GM23338 (cell line): ENCODE data around the gene SIRT1. TPM values are rescaled to one million over a fixed set of nuclear protein-coding genes. Genes with fewer than 3 reads are reported as not detected.

ENCODE experiments used
- ATAC-seq: fragments of 200-7000 bp; cut with Tn5 transposase; 3 replicates; pipeline ENCODE4 v1.9.1; 2020
- DNase-seq: peaks from one replicate; pipeline ENCODE4 v3.0.0-alpha.2; 2015; ENCODE audit warnings: low spot score
- H2AFZ ChIP-seq: fragments of 200-600 bp; sonication (generic); 2 replicates; pipeline ENCODE4 v1.8.0; 2016; ENCODE audit warnings: antibody characterized with exemption, mild to moderate bottlenecking, moderate library complexity
- H3F3A ChIP-seq: fragments of 200-600 bp; sonication (generic); replicated peaks from 2 replicates; pipeline ENCODE4 v1.8.0; 2017; ENCODE audit warnings: antibody characterized with exemption, mixed run types, low read depth
- H3K27ac ChIP-seq: fragments of 200-600 bp; sonication (generic); 2 replicates; pipeline ENCODE4 v1.6.1; 2016; ENCODE audit warnings: low read depth
- H3K27me3 ChIP-seq: fragments of 200-600 bp; sonication (generic); 2 replicates; pipeline ENCODE4 v1.8.0; 2016; ENCODE audit warnings: mild to moderate bottlenecking, mixed run types, moderate library complexity; ENCODE audit not compliant: insufficient read depth
- H3K36me3 ChIP-seq: fragments of 200-600 bp; sonication (generic); 2 replicates; pipeline ENCODE4 v1.8.0; 2016; ENCODE audit warnings: mild to moderate bottlenecking; ENCODE audit not compliant: insufficient read depth
- H3K4me1 ChIP-seq: fragments of 200-600 bp; sonication (generic); 2 replicates; pipeline ENCODE4 v1.8.0; 2016; ENCODE audit warnings: mild to moderate bottlenecking, moderate library complexity; ENCODE audit not compliant: insufficient read depth
- H3K4me2 ChIP-seq: fragments of 200-600 bp; sonication (generic); 2 replicates; pipeline ENCODE4 v1.7.1; 2017; ENCODE audit warnings: mixed run types
- H3K4me3 ChIP-seq: fragments of 200-600 bp; sonication (generic); 2 replicates; pipeline ENCODE4 v1.6.1; 2016; ENCODE audit warnings: mixed run types
- H3K79me2 ChIP-seq: fragments of 200-600 bp; sonication (generic); replicated peaks from 2 replicates; pipeline ENCODE4 v1.8.0; 2017; ENCODE audit warnings: mild to moderate bottlenecking; ENCODE audit not compliant: insufficient read depth
- H3K9me2 ChIP-seq: fragments of 200-600 bp; sonication (generic); 2 replicates; pipeline ENCODE4 v1.8.0; 2017; ENCODE audit not compliant: insufficient read depth
- H4K20me1 ChIP-seq: fragments of 200-600 bp; sonication (generic); replicated peaks from 2 replicates; pipeline ENCODE4 v1.8.0; 2017; ENCODE audit warnings: mild to moderate bottlenecking; ENCODE audit not compliant: insufficient read depth
- H3K27ac Mint-ChIP-seq: 2 replicates; pipeline ENCODE4 v1.8.0; 2020; ENCODE audit warnings: inconsistent platforms, mild to moderate bottlenecking, moderate library complexity, mixed read lengths
- H3K27me3 Mint-ChIP-seq: 3 replicates; pipeline ENCODE4 v1.8.0; 2022; ENCODE audit warnings: low read depth, mild to moderate bottlenecking, moderate library complexity, mixed read lengths, inconsistent platforms; ENCODE audit not compliant: insufficient read depth, poor library complexity
- H3K36me3 Mint-ChIP-seq: 3 replicates; pipeline ENCODE4 v1.8.0; 2021; ENCODE audit warnings: low read depth, mild to moderate bottlenecking, inconsistent platforms, moderate library complexity, mixed read lengths
- H3K4me1 Mint-ChIP-seq: 3 replicates; pipeline ENCODE4 v1.8.0; 2020; ENCODE audit warnings: mild to moderate bottlenecking, inconsistent platforms, mixed read lengths
- H3K4me3 Mint-ChIP-seq: 3 replicates; pipeline ENCODE4 v1.8.0; 2021; ENCODE audit warnings: moderate library complexity, mild to moderate bottlenecking, inconsistent platforms, mixed read lengths
- H3K9me3 Mint-ChIP-seq: 3 replicates; pipeline ENCODE4 v1.8.0; 2020; ENCODE audit warnings: moderate library complexity, mild to moderate bottlenecking, inconsistent platforms, mixed read lengths
- CREB1 ChIP-seq: fragments of 250-450 bp; sonication (Bioruptor Pico); IDR thresholded peaks from 2 replicates; pipeline ENCODE4 v1.5.0; 2020; ENCODE audit warnings: low read depth, mild to moderate bottlenecking, moderate library complexity
- EZH2 ChIP-seq: fragments of 200-600 bp; sonication (generic); IDR thresholded peaks from one replicate; pipeline ENCODE4 v1.8.0; 2017; ENCODE audit warnings: antibody characterized with exemption, mild to moderate bottlenecking, low read depth; ENCODE audit not compliant: unreplicated experiment
- EZH2phosphoT487 ChIP-seq: fragments of 200-600 bp; sonication (generic); IDR thresholded peaks from one replicate; pipeline ENCODE4 v1.8.1; 2018; ENCODE audit warnings: antibody characterized with exemption; ENCODE audit not compliant: unreplicated experiment
- JUNB ChIP-seq: IDR thresholded peaks from one replicate; pipeline ENCODE4 v1.6.1; 2016; ENCODE audit warnings: antibody characterized with exemption; ENCODE audit not compliant: unreplicated experiment
- NANOG ChIP-seq: IDR thresholded peaks from 2 replicates; pipeline ENCODE4 v1.6.1; 2016; ENCODE audit warnings: antibody characterized with exemption, borderline replicate concordance
- POLR2AphosphoS5 ChIP-seq: IDR thresholded peaks from 2 replicates; pipeline ENCODE4 v1.6.1; 2016; ENCODE audit warnings: antibody characterized with exemption, low read depth
- STAT1 ChIP-seq: IDR thresholded peaks from one replicate; pipeline ENCODE4 v1.6.1; 2016; ENCODE audit warnings: antibody characterized with exemption; ENCODE audit not compliant: unreplicated experiment
- ZNF114 ChIP-seq: fragments of 250-450 bp; sonication (Bioruptor Pico); IDR thresholded peaks from 2 replicates; pipeline ENCODE4 v1.5.0; 2020; ENCODE audit warnings: mild to moderate bottlenecking, moderate library complexity
- polyA plus RNA-seq: library from polyadenylated mRNA; unstranded; fragments of >200 nt; fragmentation: Nextera tagmentation; extraction: Ambion mirVana; gene quantifications from 2 replicates; pipeline ENCODE4 v1.2.1, GENCODE V29; 2016
- total RNA-seq: library from RNA; depleted of rRNA; stranded (reverse); fragments of >200 nt; shearing (Covaris generic); gene quantifications from 2 replicates; pipeline ENCODE4 v1.2.3, GENCODE V29; 2014
- TF ChIP-seq, protein P1 (sequence below), 2 experiments: fragments of 200-600 bp in 1 of 2; sonication (generic) in 1 of 2; conservative IDR thresholded peaks; 2 replicates each; pipeline versions ENCODE4 v1.5.1 to v1.6.1; 2016 to 2017; ENCODE audit warnings: antibody characterized with exemption in 2 of 2, low read depth in 2 of 2, mild to moderate bottlenecking in 2 of 2, moderate library complexity in 1 of 2
- TF ChIP-seq, protein P2 (sequence below): fragments of 250-450 bp; sonication (Bioruptor Pico); IDR thresholded peaks from 2 replicates; pipeline ENCODE4 v1.5.0; 2020; ENCODE audit warnings: mild to moderate bottlenecking, moderate library complexity
- TF ChIP-seq, protein P3 (sequence below): IDR thresholded peaks from one replicate; pipeline ENCODE4 v1.6.1; 2018; ENCODE audit warnings: antibody characterized with exemption; ENCODE audit not compliant: unreplicated experiment
- TF ChIP-seq, protein P4 (sequence below): IDR thresholded peaks from 2 replicates; pipeline ENCODE4 v1.6.1; 2016; ENCODE audit warnings: antibody characterized with exemption

The SIRT1 gene
- total and polyA plus RNA-seq, 2 experiments from 2014 or later: 35.9 to 61.6 TPM

DNA sequence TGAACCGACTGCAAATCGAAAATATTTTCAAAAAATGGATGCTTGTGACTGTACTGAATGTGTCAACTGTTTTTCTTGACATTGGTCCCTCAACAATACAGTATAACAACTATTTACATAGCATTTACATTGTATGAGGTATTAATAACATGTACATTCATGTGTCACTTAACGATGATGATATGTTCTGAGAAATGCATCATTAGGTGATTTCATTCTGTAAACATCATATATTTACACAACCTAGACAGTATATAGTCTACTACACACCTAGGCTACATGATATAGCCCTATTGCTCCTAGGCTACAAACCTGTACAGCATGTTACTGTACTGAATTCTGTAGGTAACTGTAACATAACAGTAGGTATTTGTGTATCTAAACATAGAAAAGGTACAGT is 39.7 kb downstream of the SIRT1 start (continued):
- TF ChIP-seq EZH2phosphoT487: no peak
- no peak for TF ChIP-seq POLR2AphosphoS5
- TF ChIP-seq JUNB: no peak
- no peak for TF ChIP-seq NANOG
- TF ChIP-seq, protein P1, sequence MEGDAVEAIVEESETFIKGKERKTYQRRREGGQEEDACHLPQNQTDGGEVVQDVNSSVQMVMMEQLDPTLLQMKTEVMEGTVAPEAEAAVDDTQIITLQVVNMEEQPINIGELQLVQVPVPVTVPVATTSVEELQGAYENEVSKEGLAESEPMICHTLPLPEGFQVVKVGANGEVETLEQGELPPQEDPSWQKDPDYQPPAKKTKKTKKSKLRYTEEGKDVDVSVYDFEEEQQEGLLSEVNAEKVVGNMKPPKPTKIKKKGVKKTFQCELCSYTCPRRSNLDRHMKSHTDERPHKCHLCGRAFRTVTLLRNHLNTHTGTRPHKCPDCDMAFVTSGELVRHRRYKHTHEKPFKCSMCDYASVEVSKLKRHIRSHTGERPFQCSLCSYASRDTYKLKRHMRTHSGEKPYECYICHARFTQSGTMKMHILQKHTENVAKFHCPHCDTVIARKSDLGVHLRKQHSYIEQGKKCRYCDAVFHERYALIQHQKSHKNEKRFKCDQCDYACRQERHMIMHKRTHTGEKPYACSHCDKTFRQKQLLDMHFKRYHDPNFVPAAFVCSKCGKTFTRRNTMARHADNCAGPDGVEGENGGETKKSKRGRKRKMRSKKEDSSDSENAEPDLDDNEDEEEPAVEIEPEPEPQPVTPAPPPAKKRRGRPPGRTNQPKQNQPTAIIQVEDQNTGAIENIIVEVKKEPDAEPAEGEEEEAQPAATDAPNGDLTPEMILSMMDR (conservative IDR thresholded peaks at IDR 0.05; ENCODE audit: low read depth in 2 of 2): no peak
- TF ChIP-seq, protein P2, sequence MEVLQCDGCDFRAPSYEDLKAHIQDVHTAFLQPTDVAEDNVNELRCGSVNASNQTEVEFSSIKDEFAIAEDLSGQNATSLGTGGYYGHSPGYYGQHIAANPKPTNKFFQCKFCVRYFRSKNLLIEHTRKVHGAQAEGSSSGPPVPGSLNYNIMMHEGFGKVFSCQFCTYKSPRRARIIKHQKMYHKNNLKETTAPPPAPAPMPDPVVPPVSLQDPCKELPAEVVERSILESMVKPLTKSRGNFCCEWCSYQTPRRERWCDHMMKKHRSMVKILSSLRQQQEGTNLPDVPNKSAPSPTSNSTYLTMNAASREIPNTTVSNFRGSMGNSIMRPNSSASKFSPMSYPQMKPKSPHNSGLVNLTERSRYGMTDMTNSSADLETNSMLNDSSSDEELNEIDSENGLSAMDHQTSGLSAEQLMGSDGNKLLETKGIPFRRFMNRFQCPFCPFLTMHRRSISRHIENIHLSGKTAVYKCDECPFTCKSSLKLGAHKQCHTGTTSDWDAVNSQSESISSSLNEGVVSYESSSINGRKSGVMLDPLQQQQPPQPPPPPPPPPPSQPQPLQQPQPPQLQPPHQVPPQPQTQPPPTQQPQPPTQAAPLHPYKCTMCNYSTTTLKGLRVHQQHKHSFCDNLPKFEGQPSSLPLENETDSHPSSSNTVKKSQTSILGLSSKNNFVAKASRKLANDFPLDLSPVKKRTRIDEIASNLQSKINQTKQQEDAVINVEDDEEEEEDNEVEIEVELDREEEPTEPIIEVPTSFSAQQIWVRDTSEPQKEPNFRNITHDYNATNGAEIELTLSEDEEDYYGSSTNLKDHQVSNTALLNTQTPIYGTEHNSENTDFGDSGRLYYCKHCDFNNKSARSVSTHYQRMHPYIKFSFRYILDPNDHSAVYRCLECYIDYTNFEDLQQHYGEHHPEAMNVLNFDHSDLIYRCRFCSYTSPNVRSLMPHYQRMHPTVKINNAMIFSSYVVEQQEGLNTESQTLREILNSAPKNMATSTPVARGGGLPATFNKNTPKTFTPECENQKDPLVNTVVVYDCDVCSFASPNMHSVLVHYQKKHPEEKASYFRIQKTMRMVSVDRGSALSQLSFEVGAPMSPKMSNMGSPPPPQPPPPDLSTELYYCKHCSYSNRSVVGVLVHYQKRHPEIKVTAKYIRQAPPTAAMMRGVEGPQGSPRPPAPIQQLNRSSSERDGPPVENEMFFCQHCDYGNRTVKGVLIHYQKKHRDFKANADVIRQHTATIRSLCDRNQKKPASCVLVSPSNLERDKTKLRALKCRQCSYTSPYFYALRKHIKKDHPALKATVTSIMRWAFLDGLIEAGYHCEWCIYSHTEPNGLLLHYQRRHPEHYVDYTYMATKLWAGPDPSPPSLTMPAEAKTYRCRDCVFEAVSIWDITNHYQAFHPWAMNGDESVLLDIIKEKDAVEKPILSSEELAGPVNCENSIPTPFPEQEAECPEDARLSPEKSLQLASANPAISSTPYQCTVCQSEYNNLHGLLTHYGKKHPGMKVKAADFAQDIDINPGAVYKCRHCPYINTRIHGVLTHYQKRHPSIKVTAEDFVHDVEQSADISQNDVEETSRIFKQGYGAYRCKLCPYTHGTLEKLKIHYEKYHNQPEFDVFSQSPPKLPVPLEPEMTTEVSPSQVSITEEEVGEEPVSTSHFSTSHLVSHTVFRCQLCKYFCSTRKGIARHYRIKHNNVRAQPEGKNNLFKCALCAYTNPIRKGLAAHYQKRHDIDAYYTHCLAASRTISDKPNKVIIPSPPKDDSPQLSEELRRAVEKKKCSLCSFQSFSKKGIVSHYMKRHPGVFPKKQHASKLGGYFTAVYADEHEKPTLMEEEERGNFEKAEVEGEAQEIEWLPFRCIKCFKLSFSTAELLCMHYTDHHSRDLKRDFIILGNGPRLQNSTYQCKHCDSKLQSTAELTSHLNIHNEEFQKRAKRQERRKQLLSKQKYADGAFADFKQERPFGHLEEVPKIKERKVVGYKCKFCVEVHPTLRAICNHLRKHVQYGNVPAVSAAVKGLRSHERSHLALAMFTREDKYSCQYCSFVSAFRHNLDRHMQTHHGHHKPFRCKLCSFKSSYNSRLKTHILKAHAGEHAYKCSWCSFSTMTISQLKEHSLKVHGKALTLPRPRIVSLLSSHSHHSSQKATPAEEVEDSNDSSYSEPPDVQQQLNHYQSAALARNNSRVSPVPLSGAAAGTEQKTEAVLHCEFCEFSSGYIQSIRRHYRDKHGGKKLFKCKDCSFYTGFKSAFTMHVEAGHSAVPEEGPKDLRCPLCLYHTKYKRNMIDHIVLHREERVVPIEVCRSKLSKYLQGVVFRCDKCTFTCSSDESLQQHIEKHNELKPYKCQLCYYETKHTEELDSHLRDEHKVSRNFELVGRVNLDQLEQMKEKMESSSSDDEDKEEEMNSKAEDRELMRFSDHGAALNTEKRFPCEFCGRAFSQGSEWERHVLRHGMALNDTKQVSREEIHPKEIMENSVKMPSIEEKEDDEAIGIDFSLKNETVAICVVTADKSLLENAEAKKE (CRISPR knock-in tag): no peak

DNA sequence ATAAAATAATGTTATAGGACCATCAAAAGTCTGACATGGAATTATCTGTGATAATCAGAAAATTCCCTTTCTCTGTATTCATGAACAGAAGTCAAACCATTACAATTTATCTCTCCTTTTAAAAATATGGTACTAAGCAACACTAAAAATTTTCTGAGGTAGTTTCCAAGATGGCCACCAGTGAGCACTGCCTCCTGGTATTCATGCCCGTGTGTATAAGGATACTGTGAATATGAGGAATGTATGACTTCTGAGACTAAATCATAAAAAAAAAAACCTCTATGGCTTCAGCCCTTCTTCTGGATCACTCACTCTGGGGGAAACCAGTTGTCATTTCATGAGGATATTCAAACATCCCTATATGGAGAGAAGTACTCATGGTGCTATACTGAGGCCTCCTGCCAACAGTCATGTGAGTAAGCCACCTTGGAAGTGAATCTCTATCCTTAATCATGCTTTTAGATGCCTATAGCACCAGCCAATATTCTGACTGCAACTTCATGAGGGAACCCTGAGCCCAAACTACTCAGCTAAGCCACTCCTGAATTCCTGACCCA is 41.1 kb downstream of the SIRT1 start:
- Mint-ChIP-seq H3K27ac (no peak overlapping the region; the same call in 1 of the 2 replicates), H3K27me3 (no peaks in the 10 kb centered on the region), H3K4me1 (no peaks in the 10 kb centered on the region), H3K4me3 (no peak overlapping the region), H3K9me3 (no peaks in the 10 kb centered on the region), H3K36me3 (peaks cover 8% of the 10 kb centered on the region; the same call in 2 of the 3 replicates)
- Histone ChIP-seq H3K27me3 (no peaks in the 10 kb centered on the region), H3K9me2 (no peaks in the 10 kb centered on the region), H3K27ac (no peak overlapping the region), H3K79me2 (no peaks in the 10 kb centered on the region), H3K4me1 (no peaks in the 10 kb centered on the region), H3K4me2 (no peak overlapping the region), H3F3A (no peaks in the 10 kb centered on the region), H2AFZ (no peak overlapping the region), H4K20me1 (no peaks in the 10 kb centered on the region), H3K4me3 (no peak overlapping the region), H3K36me3 (no peaks in the 10 kb centered on the region)
- ATAC-seq (no peak), DNase-seq (no peak)
- no peak for TF ChIP-seq CREB1 (CRISPR knock-in tag)
- no peak for TF ChIP-seq STAT1
- TF ChIP-seq ZNF114 (CRISPR knock-in tag): no peak
- TF ChIP-seq, protein P3, sequence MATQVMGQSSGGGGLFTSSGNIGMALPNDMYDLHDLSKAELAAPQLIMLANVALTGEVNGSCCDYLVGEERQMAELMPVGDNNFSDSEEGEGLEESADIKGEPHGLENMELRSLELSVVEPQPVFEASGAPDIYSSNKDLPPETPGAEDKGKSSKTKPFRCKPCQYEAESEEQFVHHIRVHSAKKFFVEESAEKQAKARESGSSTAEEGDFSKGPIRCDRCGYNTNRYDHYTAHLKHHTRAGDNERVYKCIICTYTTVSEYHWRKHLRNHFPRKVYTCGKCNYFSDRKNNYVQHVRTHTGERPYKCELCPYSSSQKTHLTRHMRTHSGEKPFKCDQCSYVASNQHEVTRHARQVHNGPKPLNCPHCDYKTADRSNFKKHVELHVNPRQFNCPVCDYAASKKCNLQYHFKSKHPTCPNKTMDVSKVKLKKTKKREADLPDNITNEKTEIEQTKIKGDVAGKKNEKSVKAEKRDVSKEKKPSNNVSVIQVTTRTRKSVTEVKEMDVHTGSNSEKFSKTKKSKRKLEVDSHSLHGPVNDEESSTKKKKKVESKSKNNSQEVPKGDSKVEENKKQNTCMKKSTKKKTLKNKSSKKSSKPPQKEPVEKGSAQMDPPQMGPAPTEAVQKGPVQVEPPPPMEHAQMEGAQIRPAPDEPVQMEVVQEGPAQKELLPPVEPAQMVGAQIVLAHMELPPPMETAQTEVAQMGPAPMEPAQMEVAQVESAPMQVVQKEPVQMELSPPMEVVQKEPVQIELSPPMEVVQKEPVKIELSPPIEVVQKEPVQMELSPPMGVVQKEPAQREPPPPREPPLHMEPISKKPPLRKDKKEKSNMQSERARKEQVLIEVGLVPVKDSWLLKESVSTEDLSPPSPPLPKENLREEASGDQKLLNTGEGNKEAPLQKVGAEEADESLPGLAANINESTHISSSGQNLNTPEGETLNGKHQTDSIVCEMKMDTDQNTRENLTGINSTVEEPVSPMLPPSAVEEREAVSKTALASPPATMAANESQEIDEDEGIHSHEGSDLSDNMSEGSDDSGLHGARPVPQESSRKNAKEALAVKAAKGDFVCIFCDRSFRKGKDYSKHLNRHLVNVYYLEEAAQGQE: no peak
- no peak for TF ChIP-seq NANOG
- TF ChIP-seq, protein P4, sequence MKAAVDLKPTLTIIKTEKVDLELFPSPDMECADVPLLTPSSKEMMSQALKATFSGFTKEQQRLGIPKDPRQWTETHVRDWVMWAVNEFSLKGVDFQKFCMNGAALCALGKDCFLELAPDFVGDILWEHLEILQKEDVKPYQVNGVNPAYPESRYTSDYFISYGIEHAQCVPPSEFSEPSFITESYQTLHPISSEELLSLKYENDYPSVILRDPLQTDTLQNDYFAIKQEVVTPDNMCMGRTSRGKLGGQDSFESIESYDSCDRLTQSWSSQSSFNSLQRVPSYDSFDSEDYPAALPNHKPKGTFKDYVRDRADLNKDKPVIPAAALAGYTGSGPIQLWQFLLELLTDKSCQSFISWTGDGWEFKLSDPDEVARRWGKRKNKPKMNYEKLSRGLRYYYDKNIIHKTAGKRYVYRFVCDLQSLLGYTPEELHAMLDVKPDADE: no peak
- no peak for TF ChIP-seq POLR2AphosphoS5
- no peak for TF ChIP-seq EZH2
